ENCODE results near the gene MT1M. TPM values are rescaled to one million over a fixed set of nuclear protein-coding genes. Genes with fewer than 3 reads are reported as not detected.

The MT1M gene
- total RNA-seq, 1 experiment from 2014 or later: 0.49 TPM

DNA sequence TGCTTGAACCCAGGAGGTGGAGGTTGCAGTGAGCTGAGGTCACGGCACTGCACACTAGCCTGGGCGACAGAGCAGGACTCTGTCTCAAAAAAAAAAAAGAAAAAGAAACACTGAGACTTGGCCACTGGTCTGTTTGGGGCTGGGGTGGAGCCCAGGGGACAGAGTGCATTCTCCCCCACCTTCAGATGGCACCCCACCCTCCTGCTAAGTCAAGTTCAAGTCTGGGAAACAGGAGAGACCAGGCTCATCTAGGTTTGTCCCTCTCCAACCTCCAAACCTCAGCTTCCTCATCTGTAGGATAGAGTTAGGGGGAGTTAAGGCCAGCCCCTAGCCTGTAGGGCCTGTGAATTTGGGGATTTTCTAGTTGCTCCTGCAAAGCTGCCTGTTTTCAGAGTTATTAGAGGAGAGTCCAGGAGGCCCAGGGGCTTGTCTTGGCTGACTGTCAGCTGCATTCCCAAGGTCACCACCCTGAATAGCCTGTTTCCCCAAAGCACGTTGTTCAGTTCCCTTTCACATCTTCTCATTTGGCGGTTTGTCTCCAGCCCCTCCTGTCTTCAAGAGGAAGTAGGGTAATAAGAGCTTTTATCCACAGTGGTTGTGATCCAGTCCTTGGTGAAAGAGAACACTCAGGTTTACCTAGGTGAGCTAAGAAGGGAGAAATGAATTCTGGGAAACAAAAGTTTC, 40.9 kb upstream of the MT1M start:
- intact Hi-C loops (cut with micrococcal nuclease; ENCODE audit: unreplicated experiment): no loop called here
- DNase-seq (ENCODE audit: low spot score): no peak
- H3K27me3 ChIP-seq (replicated peaks; ENCODE audit: insufficient read depth, low read depth, low read length, poor library complexity): peaks cover 24% of the 10 kb centered on the region
- H3K27ac ChIP-seq (ENCODE audit: low read depth, low read length, poor library complexity, severe bottlenecking): no peak overlapping the region
- H3K36me3 ChIP-seq (ENCODE audit: insufficient read depth, low read length, poor library complexity, severe bottlenecking): no peaks in the 10 kb centered on the region
- no peak for TF ChIP-seq EZH2 (IDR thresholded peaks at IDR 0.05; ENCODE audit: borderline replicate concordance, low read depth, low read length, poor library complexity, severe bottlenecking)
- TF ChIP-seq, protein P1, sequence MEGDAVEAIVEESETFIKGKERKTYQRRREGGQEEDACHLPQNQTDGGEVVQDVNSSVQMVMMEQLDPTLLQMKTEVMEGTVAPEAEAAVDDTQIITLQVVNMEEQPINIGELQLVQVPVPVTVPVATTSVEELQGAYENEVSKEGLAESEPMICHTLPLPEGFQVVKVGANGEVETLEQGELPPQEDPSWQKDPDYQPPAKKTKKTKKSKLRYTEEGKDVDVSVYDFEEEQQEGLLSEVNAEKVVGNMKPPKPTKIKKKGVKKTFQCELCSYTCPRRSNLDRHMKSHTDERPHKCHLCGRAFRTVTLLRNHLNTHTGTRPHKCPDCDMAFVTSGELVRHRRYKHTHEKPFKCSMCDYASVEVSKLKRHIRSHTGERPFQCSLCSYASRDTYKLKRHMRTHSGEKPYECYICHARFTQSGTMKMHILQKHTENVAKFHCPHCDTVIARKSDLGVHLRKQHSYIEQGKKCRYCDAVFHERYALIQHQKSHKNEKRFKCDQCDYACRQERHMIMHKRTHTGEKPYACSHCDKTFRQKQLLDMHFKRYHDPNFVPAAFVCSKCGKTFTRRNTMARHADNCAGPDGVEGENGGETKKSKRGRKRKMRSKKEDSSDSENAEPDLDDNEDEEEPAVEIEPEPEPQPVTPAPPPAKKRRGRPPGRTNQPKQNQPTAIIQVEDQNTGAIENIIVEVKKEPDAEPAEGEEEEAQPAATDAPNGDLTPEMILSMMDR (conservative IDR thresholded peaks at IDR 0.05; ENCODE audit: low read depth, low read length): no peak
- no TSS peak for BruUV-seq (replicated peaks)
- H3K4me3 ChIP-seq (ENCODE audit: low read depth, low read length, poor library complexity, severe bottlenecking): no peak overlapping the region
- no peaks in the 10 kb centered on the region for H3K9me3 ChIP-seq (ENCODE audit: low read depth, low read length, poor library complexity, severe bottlenecking)
- POLR2A ChIA-PET (ENCODE audit: low non-redundant PET): no interaction called here
- H3K4me1 ChIP-seq (ENCODE audit: insufficient read depth, low read length, poor library complexity, severe bottlenecking): no peaks in the 10 kb centered on the region
- CTCF ChIA-PET: interaction anchor here (0.6 kb wide), 1 partner anchor 228 kb away, joined by 3 read pairs; no protein-coding TSS in a partner anchor

DNA sequence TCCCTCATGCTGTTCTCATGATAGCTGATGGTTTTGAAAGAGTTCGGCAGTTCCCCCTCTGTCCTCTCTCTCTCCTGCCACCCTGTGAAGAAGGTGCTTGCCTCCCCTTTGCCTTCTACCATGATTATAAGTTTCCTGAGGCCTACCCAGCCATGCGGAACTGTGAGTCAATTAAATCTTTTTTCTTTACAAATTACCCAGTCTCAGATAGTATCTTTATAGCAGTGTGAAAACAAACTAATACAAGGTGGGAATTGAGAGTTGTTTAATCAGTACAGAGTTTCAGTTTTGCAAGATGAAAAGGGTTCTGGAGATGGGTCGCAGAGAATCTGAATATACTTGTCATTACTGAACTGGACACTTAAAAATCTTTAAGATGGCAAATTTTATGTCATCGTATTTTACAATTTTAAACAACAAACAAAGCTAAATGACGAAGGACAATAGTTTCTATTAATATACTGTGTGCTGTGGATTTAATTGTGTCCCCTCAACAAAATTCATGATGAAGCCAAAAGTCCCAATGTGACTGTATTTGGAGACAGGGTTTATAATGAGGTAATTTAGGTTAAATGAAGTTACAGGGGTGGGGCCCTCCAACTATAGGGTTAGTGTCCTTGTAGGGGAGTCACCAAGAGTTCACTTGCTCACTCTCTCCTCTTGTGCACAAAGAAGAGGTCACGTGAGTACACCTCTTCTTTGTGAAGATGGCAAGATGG, 38.7 kb upstream of the MT1M start:
- ChIA-PET POLR2A (ENCODE audit: low non-redundant PET) (no interaction called here), CTCF (no interaction called here)
- H3K9me3 ChIP-seq (ENCODE audit: low read depth, low read length, poor library complexity, severe bottlenecking): no peaks in the 10 kb centered on the region
- no peak for DNase-seq (ENCODE audit: low spot score)
- peaks cover 15% of the 10 kb centered on the region for H3K27me3 ChIP-seq (replicated peaks; ENCODE audit: insufficient read depth, low read depth, low read length, poor library complexity)
- no peak for TF ChIP-seq EZH2 (IDR thresholded peaks at IDR 0.05; ENCODE audit: borderline replicate concordance, low read depth, low read length, poor library complexity, severe bottlenecking)
- TF ChIP-seq, protein P1 (conservative IDR thresholded peaks at IDR 0.05; ENCODE audit: low read depth, low read length): no peak
- H3K27ac ChIP-seq (ENCODE audit: low read depth, low read length, poor library complexity, severe bottlenecking): no peak overlapping the region
- H3K4me1 ChIP-seq (ENCODE audit: insufficient read depth, low read length, poor library complexity, severe bottlenecking): no peaks in the 10 kb centered on the region
- BruUV-seq (replicated peaks): no TSS peak
- no peaks in the 10 kb centered on the region for H3K36me3 ChIP-seq (ENCODE audit: insufficient read depth, low read length, poor library complexity, severe bottlenecking)
- intact Hi-C loops (cut with micrococcal nuclease; ENCODE audit: unreplicated experiment): no loop called here
- H3K4me3 ChIP-seq (ENCODE audit: low read depth, low read length, poor library complexity, severe bottlenecking): no peak overlapping the region

DNA sequence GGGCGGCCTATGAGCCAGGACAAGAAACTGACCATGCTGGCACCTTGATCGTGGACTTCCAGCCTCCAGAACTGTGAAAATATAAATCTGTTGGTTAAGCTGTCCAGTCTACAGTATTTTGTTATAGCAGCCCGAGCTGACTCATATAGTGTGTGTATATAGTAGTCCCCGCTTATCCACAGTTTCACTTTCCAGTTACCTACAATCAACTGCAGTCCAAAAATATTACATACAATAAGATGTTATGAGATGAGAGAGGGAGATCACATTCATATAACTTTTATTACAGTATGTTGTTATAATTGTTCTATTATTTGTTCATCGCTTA, 38.2 kb upstream of the MT1M start:
- no TSS peak for BruUV-seq (replicated peaks)
- ChIA-PET CTCF (no interaction called here), POLR2A (ENCODE audit: low non-redundant PET) (no interaction called here)

More for the DNA sequence above, 38.2 kb upstream of the MT1M start:
- Histone ChIP-seq H3K4me3 (ENCODE audit: low read depth, low read length, poor library complexity, severe bottlenecking) (no peak overlapping the region), H3K27ac (ENCODE audit: low read depth, low read length, poor library complexity, severe bottlenecking) (no peak overlapping the region), H3K36me3 (ENCODE audit: insufficient read depth, low read length, poor library complexity, severe bottlenecking) (no peaks in the 10 kb centered on the region), H3K9me3 (ENCODE audit: low read depth, low read length, poor library complexity, severe bottlenecking) (no peaks in the 10 kb centered on the region), H3K4me1 (ENCODE audit: insufficient read depth, low read length, poor library complexity, severe bottlenecking) (no peaks in the 10 kb centered on the region), H3K27me3 (replicated peaks; ENCODE audit: insufficient read depth, low read depth, low read length, poor library complexity) (peaks cover 9% of the 10 kb centered on the region)
- DNase-seq (ENCODE audit: low spot score): no peak
- intact Hi-C loops (cut with micrococcal nuclease; ENCODE audit: unreplicated experiment): no loop called here
- TF ChIP-seq, protein P1 (conservative IDR thresholded peaks at IDR 0.05; ENCODE audit: low read depth, low read length): no peak
- TF ChIP-seq EZH2 (IDR thresholded peaks at IDR 0.05; ENCODE audit: borderline replicate concordance, low read depth, low read length, poor library complexity, severe bottlenecking): no peak
